Ureter (tissue), 1 donor: Measurements from ENCODE around the gene FHAD1. TPM values are rescaled to one million over a fixed set of nuclear protein-coding genes. Genes with fewer than 3 reads are reported as not detected.
A peak's percentile ranks its signal among the peaks of the same experiment; 100 is the strongest.

ENCODE experiments used
- DNase-seq: peaks from one replicate; pipeline ENCODE4 v3.0.0-alpha.2; 2020; ENCODE audit warnings: low spot score
- total RNA-seq: library from RNA; stranded (reverse); gene quantifications from one replicate; pipeline ENCODE4 v1.2.4, GENCODE V29; 2023
- donor health status: DM: yes; HTN: yes; CAD: no.

Gene FHAD1
- 12.3 TPM for total RNA-seq

DNA sequence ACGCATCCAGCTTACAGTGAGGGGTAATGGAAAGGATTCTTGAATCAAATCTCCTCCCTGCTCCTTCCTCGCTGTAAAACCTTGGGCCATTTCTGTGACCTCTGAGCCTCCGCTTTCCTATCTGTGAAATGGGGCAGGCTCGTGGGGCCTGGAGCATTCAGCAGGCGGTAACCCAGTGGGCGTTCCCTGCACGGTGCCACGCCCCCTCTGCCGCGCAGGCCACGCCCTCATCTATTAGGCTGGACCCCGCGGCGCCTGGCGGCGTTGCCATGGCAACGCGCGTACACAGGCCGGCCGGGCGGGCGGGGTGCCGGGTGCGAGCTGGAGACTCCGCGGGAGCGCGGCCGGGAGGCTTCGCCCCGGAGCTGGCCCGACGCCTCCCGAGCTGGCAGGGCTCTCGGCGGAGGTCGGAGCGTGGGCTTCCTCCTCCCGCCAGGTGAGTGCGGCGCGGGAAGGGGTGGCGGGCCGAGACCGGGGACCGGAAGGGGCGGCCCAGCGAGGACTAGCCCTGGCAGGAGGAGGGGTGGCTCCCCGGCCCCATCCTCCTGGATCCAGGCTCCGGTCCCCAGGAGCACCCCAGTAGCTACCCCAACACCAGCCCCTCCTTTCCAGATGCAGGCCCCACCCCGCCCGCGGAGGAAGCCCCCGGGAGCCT, at the start of gene FHAD1:
Gene FHAD1, plus strand, starts transcription at position 264 of the 655 bp plus-strand sequence. CDS start 4,562 bp downstream, outside the sequence.
- peak; percentile 70 for DNase-seq

DNA sequence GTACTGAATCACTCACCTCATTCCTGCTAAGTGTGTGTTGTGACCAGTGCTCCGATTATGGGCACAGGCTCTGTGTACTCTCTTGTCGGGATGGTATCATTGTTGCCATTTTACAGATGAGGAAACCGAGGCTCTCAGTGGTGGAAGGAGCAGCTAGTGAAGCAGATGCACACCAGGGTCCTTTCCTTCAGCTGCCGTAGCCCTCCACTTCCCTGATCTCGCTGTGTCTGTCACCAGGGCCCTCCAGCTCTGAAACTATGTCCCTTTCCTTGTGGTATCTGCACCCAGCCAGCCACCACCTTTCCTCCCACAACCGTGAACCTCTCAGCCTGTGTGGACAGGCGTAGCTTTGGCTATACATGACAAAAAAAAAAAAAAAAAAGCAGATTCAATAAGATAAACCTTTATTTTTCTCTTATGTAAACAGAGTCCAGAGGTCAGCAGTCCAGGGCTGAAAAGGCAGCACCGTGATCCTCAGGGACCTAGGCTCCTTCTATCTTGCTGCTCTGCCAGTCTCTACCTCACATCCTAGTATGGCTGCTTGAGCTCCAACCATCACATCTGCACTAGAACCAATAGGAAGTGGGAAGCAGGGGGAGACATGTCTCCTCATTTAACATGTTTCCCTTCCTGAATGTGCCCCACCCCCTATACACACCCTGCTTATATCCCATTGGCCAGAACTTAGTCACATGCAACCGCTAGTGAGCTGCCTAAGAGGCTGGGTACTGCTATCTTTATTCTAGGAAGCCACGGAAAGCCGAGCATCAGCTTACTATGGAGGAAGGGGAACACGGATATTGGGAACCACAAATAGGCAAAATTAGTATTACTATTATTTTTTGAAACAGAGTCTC, 49.2 kb upstream of the FHAD1 start:
- no peak for DNase-seq

DNA sequence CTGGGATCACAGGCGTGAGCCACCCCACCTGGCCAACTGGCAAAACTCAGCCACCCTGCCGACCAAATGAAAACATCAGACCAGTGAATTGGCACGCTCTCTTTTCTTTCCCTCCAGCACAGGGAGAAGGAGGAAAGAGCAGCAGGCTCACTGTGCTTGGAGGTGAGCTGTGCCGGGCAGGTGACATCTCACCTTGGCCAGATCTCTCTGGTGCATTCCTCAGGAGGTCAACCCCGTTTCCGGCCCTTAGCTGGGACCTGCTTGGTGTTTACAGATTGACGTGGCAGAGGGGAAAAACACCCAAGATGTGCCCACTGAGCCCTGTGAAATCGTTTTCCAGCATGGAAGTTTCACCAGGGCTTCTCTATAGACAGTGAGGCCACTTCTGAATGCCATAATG, 48.3 kb upstream of the FHAD1 start:
- no peak for DNase-seq

DNA sequence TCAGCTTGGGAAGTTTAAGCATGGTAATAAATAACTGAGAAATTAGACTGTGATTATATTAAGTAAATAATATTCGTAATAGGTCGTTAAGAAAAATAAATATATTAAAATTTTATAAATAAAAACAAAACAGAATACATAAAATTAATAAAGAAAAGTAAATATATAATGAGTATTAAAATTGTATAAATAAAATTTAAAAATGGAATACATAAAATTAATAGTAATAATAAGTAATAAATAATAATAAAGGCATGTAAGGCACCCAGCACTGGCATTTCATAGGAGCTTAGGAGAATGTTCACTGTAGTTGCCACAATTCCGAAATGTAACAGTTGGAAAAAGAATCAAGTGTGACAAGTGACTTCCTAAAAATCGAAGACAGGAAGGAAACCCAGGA, 45.8 kb upstream of the FHAD1 start:
- DNase-seq: no peak

DNA sequence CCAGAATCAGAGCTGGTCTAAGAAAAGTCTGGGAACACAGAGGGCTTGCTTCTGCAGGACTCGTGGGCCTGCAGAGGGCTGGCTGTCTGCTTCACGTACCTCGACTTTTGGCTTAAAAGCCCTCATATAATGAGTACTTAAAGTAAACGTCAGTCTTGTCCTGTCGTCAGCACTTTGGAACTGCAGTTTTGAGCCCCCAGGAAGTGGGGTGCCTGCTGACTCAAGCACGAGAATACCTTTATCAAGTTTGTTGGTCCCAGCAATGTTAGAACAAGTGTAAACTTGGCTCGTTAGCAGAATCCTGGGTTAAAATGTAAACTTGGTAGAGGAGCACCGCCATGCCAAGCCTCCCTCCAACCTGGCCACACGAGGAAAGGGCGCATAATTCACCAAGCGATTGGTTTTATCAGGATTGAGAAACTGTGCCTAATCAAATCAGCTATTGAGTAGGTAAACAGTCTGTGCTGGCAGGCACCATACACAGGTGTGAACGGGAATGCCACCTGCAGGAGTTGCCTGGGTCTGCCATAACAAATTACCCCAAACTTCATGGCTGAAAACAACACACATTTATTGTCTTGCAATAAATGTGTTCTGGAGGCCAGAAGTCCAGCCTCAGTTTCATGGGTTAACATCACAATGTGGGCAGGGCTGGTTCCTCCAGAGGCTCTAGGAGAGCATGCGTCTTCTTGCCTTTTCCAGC, 45.0 kb upstream of the FHAD1 start:
- DNase-seq: no peak

DNA sequence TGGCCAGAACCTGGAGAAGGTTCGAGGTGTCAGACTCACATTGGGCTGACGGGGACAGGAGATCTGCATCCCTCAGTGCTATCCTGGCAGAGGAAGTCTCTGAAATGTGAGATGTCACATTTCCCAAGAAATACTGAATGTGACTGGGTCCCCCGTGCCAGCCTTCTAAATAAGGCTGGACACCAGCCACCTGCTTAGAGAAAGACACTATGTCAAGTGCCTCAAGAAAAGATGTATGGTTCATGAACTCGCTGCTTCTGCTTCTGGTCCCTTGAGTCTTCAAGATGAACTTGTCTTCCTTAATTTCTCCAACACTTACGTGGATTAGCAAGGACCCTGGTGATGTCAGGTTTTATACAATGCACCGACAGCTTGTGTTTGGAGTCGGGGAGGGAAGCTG, 42.1 kb upstream of the FHAD1 start:
- no peak for DNase-seq

DNA sequence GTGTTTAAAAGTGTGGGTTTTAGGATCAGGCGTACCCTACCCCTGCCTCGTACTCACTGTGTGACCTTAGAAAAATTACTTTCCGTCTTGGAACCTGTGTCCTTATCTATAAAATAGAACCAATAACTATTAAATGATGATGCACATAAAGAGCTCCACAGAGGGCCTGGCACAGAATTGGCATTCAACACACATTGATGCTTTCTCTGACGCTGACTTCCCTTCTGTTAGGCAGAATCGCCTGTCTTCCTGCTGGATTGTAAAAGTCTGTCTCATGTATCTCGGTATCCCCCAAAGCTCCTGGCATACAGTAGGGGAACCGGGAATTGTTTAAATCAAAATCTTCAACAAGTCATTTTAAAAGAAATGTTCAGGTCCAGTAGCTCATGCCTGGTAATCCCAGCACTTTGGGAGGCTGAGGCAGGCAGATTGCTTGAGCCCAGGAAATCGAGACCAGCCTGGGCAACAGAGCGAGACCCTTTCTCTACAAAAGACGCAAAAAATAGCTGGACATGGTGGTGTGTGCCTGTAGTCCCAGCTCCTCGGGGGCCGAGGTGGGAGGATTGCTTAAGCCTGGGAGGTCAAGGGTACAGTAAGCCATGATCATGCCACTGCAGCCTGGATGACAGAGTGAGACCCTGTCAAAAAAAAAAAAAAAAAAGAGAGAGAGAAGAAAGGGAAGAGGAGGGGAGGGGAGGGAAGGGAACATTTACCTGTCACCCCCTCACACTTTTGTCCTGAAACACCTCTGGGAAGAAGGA, 41.3 kb upstream of the FHAD1 start:
- DNase-seq: no peak

DNA sequence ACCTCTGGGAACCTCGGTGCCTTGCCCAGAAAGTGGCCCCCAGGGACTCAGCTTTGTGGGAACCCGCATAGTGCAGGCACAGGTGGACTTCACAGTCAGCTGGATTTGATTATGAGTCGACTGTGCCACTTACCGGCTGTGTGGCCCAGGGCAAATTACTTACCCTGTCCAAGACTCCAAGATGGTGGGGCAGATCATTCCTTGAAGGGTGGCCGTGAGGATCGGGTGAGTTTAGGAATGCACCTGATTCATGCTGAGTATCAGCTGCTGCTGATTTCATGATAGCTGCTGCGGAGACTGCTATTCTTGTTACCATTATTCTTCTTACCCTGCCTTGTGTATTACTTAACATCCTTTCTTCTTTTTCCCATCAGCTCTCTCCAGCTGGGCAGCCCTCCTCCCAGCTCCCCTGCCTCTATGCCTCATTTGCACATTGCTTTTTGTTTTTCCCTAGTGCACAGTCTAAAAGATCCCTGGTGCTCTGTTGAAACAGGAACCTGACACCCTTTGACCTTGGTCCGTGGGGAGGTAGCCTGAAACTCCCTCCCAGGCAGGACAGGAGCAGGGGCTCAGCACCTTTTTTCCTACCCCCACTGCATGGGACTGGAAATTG, 40.5 kb upstream of the FHAD1 start:
- DNase-seq: no peak

DNA sequence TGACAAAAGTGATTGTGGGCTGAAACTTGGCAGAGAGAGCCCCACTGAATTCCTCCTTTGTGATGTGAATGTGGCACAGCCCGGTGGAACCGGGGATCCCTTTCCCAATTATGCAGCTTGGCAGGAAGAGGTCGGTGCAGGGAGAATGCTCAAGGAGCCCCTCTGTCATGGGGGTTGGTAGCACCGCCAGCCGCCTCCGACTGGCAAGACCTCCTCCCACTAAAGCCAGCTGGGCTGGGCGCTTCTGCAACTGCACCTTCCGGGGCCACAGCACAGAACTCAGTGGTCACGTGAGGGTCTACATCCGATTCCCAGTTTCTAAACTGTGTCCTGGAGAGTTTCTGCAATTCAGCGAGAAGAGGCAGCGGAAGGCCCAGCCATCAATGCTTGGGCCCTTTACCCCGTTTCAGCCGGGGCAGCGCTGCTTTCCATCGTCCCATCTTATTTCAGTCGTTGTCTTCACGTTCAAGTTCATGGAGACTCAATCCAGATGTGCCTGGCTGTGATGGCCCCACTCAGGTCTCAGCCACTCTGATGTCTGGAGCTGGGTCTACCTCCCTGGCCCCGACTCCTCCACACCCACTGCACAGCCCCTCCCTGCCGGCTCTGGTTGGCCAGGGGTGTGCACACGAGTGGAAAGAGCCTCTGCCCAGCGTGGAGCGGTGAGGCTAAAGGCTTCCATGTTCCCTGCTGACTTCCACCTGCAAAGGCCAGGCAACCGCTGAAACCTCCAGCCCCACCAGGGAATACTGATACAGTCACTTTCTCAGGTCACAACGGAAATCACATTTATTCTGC, 39.8 kb upstream of the FHAD1 start:
- DNase-seq: no peak

DNA sequence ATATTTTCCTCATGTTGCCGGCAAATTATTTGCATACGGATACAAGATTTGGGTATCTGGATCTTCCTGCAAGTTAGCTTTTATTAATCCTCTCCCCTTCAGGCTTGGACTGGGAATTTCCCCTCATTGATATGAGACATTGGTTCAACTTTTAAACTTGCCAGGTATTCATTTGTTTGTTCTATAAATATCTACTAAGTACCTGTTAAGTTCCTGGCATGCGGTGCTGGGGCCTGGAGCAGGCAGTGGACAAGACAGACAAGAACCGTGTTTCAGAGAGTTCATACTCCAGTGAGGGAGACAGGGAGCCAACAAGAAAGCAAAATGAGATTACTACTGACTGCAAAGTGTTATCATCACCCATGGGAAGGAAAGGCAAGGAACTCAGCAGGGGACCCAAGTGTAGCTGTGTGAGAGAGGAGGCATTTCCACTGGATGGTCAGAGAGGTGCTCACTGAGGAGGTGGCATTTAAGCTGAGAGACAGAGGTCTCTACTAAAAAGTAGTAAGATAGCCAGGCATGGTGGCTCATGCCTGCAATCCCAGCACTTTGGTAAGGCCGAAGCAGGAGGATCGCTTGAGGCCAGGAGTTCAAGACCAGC, 39.1 kb upstream of the FHAD1 start:
- no peak for DNase-seq

DNA sequence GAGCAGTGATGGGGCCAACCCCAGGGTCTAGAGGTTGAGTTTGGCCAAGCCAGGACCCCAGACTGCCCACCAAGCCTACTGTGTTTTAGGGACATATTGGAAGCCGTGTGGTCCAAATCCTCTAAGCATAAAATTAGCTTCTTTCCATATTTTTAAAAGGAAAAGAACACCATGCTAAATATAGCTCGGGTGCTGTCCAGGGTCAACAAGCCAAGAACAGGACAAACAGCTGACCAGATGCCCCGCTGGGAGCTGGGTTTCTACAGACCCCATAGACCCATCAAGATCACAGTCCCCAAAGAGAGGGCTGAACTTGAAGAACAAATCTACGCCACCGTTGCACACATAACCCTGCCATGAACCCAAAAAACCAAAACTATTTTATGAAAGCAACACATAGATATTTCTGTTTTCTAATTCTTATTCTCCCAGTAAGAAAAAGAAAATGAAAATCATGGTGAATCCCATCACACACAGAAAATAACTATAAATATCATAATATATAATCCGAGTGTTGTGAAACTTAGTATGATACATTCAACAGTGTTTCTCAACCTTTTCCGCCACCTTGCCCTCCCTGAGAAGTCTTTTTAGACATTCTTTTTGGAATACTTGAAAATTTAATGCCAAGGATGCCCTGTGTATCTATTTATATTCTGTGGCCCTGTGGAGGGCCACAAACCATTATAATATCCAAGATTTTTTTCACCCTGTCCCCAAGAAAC, 36.2 kb upstream of the FHAD1 start:
- no peak for DNase-seq

DNA sequence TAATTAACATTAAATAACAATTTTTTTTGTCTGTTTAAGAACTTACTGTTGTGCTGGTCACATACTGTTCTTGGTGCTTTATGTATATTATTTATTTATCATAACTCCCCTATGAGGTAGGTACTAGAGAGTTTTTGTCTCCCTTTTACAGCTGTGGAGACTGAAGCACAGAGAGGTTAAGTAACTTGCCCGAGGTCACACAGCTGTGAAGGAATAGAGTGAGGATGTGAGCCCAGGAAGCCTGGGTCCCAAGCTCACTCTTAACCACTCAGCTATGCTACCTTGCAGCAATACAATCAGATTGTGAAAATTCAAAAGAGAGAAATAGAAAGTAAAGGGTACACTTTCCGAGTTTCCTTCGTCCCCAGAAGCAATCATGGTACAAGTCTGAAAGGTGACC, 35.6 kb upstream of the FHAD1 start:
- no peak for DNase-seq

DNA sequence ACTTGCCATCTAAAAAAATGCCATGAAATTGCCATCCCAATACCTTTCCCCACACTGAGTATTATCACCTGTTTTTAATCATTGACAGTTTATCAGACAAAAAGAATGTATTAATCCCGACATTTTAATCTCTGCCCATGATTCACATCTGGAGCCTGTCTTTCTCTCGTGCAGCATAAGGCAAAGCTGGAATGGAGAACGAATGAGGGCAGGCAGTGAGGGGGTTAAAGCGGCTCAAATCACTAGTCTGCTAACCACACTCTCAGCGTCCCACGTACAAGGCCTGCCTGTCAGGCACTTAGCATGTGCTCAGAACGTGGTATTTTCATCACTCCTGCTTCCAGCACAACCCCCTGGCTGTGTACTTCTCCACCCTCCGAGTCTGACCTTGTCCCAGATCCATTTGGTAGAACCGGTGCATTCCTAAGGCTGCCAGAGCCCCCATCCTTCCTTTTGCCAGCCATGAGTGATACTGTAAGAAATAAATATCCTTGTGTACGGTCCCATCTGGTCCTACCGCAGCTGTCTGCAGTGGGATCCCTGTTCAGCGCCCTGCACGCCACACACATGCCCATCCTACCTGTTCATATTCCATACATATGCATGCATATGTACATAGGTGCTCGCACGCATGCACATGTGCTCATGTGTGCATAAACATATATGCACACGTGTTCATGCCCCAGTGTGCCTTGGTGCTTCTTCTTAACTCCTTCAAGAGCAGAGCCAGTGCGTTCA, 34.6 kb upstream of the FHAD1 start:
- no peak for DNase-seq

DNA sequence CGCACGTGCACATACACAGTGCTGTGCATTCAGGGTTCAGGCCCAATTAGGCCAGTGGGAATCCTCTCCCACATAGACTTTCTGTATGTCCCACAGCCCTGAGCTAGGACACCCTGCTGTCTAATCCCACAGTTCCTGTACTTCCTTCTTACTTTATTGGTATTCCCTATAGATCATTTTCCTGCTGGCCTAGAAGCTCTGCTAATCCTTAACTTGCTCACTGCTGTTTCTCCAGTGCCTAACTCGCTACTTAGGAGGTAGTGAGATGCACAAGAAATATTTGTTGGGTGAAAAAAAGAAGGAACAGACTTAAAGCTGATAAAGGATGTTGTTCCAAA, 34.1 kb upstream of the FHAD1 start:
- DNase-seq: no peak

DNA sequence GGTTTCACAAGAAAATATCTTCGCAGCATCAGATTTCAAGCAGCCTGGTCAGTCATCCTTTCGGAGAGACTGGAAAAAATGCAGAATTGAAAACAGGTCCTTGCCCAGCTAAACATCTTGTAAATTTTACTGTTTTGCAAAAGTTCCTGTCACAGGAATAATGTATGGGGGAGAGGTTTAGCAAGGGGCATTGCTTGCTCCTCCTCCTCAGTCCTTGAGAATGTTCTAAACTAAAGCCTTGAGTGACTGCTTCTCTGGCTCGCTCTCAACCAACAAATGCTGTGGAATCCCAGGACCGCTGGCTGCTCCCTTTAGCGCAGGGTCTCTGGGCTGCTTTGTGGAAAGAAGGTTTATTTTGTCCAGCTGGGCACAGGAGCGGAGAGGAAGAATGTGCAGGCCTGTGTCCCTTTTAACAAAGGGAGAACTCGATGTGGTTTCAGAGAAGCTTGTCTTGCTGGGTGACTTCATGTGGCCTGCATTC, 33.6 kb upstream of the FHAD1 start:
- DNase-seq: no peak

DNA sequence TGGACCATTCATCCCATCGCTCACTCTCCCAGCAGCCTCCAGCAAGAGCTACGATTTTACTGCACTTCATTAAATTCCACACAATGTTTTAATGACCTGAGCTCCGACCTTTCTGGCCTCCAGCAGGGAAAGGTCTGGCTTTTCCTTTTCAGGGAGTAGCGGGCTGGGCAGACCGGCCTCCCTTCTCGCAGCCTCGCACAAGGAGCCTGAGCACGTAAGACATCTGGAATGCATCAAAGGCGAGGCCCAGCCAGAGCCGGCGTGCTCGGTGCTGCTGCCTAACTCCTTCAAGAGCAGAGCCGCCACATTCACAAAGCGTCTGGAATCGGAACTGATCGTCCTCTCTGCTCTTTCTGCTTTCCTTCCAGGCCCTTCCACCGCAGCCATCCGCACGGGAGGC, 32.5 kb upstream of the FHAD1 start:
- DNase-seq: no peak

DNA sequence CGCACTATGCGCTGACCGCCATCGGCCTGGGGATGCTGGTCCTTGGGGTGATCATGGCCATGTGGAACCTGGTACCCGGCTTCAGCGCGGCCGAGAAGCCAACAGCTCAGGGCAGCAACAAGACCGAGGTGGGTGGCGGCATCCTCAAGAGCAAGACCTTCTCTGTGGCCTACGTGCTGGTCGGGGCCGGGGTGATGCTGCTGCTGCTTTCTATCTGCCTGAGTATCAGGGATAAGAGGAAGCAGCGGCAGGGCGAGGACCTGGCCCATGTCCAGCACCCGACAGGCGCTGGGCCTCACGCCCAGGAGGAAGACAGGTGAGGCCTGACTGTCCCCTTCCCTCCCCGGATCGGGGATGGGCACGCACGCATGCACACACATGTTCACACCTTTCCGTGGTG, 31.9 kb upstream of the FHAD1 start:
- DNase-seq: no peak

DNA sequence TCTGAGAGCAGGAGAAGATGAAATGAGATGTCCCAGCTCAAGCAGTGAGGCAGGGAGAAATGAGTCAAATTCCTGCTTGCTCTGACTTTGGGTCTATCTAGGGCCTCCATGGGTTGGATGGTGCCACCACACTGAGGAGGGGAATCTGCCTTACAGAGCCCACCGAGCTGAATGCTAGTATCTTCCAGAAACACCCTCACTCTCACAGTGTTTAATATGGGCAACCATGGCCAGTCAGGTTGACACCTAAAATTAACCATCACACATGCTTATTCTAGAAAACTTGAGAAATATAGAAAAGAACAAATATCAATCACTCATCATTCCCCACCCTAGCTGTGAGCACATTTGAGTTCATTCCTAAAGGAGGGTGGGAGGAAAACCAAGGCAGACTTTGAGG, 29.4 kb upstream of the FHAD1 start:
- DNase-seq: no peak
